HG02759 (cell line): Measurements from ENCODE around the gene BLACAT1.

Source experiments
- ATAC-seq: cut with Tn5 transposase; IDR thresholded peaks from one replicate; pipeline ENCODE4 v1.9.1; 2021; ENCODE audit warnings: mild to moderate bottlenecking, moderate library complexity; ENCODE audit not compliant: unreplicated experiment

The BLACAT1 gene

DNA sequence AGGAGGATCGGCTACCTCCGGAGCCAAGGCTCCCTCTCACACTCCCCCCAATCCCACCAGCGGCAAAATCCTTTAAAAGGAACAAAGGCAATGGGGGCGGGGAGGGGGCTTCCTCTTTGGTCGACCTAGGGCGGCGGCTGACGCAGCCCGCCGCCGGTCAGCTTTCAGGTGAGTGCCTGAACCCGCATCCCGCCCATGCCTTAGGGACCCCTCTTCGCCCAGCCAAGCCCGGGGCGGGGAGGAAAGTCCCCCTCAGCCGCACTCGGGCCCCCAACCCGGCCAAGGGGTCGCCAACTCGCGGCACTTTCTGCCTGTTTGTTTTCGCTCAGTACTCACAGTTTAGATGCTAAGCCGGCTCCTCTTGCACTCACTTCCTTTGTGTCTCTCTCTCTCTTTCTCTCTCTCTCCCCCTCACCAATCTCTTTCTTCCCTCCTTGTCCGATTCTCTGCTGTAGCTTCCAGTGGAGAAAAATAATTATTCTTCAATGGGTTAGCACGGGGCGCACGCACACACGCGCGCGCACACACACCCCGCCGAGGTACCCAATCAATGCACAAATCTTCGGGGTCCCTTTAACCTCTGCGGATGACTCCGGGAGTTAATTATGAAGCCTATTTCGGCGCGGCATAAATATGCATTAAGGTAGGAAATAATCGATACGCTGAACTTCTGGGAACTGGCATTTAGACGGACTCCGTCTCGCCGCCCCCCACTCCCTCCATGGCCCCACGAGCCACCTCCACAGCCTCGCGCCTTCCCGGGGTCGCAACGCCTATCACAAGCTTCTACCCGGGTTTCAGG, at the start of gene BLACAT1:
TSS of gene BLACAT1 (minus strand) at position 465 of the 802 bp plus-strand sequence.
- ATAC-seq, result no peak

DNA sequence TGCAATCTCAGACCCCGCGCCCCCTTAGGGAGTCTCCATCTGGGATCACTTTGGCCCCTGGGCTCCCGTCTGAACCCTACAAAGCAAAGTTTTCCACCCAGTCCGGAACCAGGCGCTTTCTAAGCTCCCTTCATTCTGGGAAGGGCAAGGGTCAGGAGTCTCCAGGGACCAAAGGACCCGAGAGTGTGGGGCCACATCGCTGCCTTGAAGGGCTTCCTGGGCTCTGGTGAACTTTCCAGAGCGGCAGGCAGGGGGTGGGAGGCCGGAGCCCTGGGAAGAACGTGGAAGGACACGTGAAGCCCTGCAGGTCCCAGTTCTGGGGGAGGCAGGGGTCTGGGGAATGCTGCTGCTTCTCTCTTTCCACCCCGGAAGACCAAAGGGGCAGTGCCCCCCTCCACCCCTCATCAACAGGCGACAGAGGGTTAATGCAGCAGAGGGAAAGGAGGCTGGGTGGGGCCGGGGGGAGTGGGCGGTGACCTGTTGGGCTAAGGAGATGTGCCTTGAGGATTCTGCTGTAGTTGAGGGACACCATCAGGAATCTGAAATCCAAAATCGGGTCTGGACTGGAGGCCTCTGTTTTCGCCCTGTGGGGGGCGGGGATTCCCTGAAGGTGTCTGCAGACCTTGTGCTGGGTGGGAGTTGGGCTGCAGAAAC, 49.4 kb upstream of the BLACAT1 start:
- ATAC-seq, result no peak

DNA sequence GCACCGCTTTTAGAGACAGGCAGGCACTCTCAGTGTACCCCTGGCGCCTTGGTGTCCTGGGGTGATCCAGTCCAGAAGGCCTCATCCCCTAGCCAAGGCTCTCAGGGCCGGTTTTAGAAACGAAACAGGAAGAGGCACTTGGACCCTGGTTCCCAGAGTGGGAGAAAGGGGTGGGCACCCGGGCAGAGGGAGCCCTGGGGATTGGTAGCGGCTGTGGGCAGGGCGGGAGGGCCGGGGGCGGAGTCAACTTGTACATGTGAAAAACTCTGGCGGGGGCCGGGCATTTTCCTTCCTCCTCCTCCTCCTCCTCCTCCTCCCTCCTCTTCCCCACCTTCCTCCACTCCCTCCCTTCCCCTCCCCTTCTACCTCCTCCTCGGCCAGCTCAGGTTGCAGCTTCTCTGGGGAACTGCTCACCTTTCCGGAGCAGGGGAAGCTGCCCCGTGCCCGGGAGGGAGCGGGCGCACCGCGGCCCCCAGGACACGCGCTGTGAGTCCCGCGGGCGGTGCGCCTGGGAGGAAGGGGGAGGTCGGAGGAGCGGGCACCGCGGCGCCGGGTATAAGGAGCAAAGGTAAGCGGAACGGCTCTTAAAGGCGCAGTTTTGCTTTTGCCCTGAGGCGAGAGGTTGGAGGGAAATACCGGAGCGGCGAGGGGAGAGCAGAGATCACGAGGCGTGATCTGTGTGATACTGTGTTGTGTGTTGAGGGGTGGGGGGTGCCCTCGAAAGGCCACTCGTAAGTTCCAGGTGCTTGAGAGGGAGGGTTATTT, 48.6 kb upstream of the BLACAT1 start, which contains the start of gene CDK18:
TSS of gene CDK18 (plus strand) at position 359 of the 765 bp plus-strand sequence. CDS start 18,499 bp downstream, outside the sequence.
- no peak for ATAC-seq

DNA sequence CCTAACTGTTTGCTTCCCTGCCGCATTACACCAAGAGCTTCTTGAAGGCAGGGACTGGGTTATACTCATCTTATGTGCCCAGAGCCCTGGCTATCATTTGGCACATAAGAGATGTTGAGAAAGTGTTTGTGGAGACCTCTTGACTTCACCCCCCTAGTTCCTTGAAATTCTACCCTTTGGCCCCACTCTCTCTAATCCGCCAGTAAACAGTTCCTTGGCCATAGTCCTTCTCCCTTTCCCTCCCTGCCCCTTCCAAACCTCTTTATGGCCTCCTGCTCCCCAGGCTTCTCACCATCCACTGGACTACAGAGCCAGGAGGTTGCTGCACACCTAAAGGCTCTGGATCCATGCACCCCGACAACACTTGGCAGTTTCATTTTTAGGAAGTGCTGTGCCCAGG, 47.1 kb upstream of the BLACAT1 start:
- ATAC-seq, result no peak

DNA sequence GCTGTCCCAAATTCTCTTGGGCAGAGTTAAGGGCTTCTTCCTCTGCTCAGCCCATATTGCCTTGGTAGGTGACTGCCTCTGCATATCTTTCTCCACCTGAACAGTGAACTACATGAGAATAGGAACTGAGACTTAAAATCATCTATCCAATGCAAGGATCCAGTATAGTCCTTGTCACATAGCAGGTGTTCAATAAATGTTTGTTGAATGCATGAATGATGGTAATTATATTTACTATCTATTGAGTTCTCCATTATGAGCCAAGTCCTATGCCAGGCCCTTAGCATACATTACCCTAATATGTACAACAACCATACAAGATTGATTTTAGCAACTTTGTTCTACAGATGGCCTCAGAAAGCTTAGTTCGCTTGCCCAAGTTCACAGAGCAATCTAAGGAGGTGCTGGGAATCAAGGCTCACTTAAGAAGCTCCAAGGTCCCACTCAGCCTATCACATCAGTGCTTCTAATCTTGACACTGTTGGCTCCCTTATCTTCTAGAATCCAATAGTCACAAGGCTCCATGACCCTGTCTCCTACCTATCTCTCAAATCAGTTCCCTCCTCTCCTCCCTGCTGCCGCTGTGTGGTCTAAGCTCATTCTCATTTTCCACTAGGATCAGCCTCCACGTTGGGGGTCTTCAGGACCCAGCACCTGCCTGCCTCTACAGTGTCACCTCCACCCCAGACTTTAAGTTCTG, 46.4 kb upstream of the BLACAT1 start:
- no peak for ATAC-seq

DNA sequence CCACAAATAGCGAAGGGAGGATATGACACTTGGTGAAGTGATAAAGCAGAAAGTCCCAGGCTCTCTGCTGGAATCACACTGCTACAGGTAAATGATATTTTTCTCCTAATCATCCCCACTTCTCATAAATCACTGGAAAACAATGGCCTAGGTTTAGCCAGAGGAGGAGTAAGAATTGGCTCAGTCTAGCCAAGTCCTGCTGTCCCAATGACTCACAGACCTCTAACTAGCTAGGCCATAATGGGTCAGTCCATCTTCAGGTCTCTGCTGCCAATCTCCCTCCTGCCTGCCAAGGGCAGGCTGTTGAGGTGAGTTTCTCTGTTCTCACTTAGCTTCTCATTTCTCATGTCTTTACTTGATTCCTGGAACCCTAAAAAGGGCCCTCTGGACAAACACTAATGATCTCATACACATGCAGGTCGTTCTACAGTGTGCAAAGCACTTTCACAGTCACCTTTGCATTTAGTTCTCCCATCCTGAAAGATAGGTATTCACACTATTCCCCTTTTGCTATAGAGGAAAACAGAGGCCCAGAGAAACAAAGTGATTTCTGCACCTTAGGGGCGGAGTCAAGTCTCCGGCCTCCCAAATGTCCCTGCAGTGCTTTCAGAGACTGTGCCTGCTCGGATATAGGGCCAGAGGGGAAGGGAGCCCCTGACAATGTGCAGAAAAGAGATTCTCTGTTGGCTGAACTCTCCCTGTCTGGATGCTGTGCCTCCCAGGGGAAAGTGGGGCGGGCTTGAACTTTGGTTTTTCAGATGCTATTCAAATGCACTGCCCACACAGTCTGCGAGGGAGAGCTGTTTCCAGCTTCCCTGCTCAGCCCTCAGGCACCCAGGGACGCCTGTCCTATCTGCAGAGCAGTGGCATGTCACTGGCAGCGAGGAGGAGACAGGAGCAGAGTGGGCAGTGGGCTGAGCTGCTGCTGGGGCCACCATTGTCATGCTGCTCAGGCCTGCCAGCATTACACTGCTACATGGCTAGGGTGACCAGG, 44.7 kb upstream of the BLACAT1 start:
- ATAC-seq, result no peak

DNA sequence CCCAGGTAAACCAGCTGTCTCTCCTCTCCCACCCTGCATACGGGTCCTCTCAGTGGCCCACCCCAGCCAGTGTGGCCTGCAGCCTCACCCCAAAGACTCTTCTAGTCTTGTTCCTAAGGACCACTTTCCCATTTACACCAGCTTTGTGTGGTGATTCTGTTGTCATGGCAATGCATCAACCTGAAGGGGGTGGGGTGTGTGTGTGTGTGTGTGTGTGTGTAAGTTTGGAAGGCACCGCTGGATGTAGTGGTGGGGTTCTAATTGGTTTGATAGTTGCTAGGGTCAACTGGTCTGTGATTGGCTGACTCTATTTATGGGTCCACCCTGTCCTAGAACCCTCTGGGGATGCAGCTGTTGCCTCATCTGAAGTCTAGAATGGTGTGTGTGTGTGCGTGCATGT, 43.9 kb upstream of the BLACAT1 start:
- ATAC-seq, result no peak

DNA sequence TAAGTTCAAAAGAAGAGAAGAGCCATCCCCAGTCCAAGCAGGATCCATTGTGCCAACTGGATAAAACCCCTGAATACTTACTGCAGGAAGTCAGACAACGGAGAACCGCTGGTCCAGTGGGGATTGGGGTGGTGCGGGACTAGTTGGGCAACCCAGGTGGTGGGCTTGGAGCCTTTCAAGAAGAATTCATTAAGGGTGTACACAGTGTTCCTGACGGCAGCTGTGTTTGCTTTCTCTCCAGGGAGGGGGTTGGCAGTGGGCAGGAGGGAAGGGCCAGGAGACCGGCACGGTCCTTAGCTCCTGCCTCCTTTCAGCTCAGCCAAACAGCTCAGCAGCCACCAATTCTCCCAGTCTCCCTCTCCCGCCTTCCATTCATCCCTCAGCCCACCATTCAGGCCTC, 41.5 kb upstream of the BLACAT1 start:
- no peak for ATAC-seq

DNA sequence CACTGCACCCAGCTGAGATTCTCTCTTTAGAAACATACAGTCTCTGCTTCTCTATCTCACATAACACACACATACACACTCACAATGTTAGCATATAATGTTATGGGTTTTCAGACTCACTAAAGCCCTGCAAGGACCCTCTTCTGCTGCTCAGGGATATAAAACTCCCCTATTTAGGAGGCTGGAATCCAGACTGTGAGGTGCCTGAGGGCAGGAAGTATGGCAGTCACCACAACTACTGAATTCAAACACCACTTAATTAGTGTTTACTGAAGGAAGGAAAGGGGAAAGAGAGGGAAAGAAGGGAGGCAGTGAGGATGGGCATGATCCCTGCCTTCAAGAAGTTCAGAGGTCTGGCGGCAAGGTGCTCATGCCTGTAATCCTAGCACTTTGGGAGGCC, 40.8 kb upstream of the BLACAT1 start:
- no peak for ATAC-seq

DNA sequence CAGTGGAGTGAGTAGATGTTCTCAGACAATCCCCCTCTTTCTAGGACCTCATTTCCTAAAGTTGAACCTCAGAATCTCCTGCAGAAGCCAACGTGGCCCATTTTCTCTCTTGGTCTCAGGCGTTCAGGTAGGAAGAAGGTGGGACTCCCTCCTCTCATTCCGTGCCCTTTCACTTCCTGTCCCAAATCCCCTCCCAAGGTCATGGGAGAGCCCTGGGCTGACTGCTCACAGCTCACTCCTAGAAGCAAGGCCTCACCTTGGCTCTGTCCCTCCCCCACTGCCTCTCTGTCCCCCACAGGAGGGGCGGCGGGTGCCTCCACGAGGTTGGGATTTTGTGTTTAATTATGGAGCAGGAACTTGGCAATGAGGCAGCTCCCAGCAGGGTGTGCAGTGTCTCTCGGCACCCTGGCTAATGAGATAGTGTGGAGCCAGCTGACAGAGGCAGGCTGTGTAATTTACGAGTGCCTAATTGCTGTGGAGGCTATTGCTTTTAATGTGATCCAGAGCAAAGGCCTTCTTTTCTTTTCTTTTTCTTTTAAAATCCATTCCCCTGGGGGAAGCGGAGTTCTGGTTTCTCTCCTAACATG, 39.5 kb upstream of the BLACAT1 start:
- ATAC-seq, result no peak

DNA sequence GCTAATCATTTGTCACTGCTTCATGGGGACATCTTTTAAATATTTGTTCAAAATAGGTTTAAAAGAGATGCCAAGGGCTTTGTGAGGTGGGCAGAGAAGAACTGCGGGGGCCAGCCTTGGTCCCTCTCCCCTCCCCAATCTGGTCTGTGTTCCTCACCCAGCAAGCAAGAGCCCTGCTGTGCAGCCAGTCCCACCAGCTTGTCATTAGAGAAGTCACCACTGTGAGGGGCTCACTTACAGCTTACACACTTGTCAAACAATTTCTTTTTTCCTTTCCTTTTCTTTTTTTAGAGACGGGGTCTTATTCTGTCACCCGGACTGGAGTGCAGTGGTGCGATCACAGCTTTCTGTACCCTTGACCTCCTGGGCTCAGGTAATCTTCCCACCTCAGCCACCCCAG, 38.3 kb upstream of the BLACAT1 start:
- ATAC-seq, result no peak

DNA sequence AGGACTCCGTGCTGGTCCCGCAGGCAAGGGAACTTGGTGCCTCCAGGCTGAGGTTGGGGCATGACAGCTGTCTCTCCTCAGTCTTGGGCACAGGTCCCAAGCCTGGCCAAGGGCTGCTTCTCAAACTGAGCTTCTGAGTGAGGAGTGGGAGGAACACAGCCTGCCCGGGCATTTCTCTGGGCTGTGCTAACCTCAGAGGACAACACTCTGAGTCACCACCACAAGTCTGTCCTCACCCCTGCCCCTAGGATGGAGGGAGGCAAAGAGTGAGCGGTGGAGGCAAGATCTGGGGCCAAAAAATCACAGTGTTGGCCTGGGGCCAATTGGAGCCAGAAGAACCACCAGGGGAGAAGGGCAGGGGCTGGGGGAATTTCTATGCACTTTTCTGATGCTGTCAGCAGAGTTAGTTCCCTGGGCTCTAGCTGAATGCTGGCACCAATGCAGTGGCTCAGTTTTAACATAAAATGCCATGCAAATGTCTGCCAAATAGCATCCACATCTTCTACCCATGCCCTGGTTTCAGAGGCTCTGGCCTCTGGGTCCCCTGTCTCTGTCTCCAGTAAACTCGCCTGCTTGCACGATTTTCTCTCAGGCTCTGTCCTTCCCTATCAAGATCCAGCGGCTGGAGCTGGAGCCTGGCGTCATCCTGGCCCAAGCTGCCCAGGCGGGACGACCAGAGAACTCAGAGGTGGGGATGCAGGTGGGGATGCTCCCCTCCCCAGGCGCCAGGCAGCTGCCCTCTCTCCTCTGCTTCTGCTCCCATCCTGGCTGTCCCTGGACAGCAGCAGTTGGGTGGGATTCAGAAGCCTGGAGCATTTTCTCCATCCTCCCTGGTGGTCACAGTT, 37.6 kb upstream of the BLACAT1 start:
- ATAC-seq, result no peak

DNA sequence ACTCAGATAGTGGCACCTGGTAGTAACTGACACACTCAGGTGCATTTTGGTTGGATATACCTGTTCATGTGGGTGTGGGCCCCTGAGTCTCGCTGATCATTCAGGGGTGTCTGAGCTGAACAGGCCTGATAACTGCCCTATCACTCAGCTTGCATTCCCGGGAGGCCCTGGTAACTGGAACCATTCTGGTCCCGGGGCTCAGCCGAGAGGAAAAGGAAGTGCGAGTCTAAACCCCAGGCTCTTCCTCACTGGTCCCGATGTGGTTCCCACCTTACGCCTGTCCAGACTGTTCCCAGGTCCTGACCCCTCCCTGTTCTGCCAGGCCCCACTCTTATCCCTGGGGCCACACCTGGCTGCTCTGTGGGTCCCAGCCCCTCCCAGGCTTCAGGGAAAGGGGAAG, 36.9 kb upstream of the BLACAT1 start:
- no peak for ATAC-seq

DNA sequence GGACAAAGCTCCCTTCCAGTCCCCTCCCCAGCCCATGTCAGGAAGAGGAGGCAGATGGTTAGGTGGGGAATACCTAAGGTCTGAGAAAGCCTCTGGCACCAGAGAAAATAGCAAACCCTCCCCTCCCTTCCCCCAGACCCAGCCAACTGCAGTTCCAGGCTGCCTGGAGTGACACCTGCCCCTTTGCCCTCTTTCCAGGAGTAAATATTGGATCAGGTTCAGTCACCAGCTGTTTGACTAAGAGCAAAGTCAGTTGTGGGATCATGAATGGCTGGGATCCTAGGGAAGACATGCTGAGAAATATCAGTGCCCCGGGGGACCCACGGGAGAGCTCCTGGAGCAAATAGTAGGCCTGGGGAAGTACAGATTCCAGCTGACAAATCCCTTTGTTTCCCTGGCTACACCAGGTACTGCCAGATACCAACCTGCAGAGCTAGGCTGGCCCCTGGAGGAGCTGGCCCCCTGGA, 36.4 kb upstream of the BLACAT1 start:
- no peak for ATAC-seq

DNA sequence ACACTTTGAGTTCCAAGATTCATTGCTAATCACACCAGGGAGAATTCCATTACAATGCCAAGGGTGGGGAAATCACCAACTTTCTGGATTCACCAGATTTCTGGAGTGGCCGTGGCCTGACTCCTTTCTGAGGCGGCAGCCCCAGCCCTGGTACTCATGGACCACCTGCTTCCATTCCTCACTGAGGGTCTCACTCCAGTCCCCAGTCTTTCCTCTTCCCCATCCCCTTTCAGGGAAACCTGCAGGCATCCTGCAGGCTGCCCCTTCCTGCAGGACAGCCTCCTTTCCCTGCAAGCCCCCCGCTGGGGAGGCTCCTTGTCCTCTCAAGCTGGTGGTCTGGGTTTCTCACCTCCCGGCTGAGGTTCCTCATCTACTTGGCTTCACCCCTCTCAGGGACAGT, 35.9 kb upstream of the BLACAT1 start:
- no peak for ATAC-seq

DNA sequence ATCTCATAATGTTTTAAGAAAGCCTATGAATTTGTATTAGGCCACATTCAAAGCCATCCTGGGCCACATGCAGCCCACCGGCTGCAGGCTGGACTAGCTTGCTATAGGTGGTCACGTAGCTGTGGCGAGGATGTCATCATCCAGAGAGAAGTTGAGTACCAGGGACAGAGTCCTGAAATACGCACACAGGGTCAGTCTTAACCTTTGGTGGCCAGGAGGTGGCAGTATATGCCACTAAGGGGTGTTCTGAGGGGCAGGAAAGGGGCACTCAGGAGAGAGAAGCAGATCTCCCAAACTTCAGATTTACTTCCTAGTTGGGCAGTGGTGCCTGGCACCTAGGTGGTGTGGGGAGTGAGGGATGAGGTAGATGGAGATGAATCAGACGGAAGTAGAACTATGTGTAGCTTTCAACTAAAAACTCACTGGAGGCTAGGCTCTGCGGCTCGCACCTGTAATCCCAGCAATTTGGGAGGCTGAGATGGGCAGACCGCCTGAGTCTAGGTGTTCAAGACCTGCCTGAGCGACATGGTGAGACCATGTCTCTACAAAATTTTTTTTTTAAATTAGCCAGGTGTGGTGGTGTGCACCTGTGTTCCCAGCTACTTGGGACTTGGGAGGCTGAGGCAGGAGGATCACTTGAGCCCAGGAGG, 32.4 kb upstream of the BLACAT1 start:
- ATAC-seq, result no peak

DNA sequence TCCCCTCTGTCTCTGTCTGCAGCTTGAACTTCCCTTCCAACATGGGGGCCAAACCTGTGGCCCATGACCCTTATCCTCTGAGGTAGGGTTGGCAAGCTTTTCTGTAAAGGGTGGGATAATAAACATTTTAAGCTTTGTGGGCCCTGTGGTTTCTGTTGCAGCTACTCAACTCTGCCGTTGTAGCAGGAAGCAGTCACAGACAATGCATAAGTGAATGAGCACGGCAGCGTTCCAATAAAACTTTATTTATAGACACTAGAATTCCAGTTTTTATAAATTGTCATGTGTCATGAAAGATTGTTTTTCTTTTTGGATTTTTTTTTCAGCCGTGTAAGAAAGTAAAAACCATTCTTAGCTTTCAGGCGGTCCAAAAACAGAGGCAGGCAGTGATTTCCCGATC, 30.4 kb upstream of the BLACAT1 start:
- no peak for ATAC-seq
